Suprapubic skin (tissue), 3 donors: ENCODE data around the gene PLEKHG3.

Source experiments
- CTCF ChIP-seq, 2 donors: fragments of 200-600 bp in 1 of 2; fragments of 450-650 bp in 1 of 2; sonication (generic) in 1 of 2; IDR thresholded peaks; one replicate each; pipeline ENCODE4 v1.5.1; 2016 to 2019; ENCODE audit warnings: antibody characterized with exemption in 2 of 2, mild to moderate bottlenecking in 1 of 2, moderate library complexity in 1 of 2
- EP300 ChIP-seq: sonication (generic); formaldehyde crosslinking; IDR thresholded peaks from one replicate; pipeline ENCODE4 v1.6.1; 2017; ENCODE audit warnings: antibody characterized with exemption
- POLR2A ChIP-seq, 2 donors: fragments of 450-650 bp; IDR thresholded peaks; one replicate each; pipeline ENCODE4 v1.6.1; 2017; ENCODE audit warnings: antibody characterized with exemption in 2 of 2, mild to moderate bottlenecking in 2 of 2, moderate library complexity in 2 of 2

- no peak for TF ChIP-seq POLR2A (IDR thresholded peaks at IDR 0.05)
- TF ChIP-seq CTCF (IDR thresholded peaks at IDR 0.05): no peak
- TF ChIP-seq EP300: no peak
These were observed 34.1 kb downstream of the PLEKHG3 start for GRCh38 chr14:64738281-64738804.
